Adrenal gland (tissue), 12 donors: ENCODE data around the gene RAPH1. TPM values are rescaled to one million over a fixed set of nuclear protein-coding genes. Genes with fewer than 3 reads are reported as not detected.

Experiments used
- DNase-seq, 7 donors: peaks; one replicate each; pipeline ENCODE4 v3.0.0-alpha.2; 2019 to 2020
- H3K27ac ChIP-seq, 5 donors: fragments of 200-600 bp; sonication (generic) in 4 of 5; 1 replicate in 3 of 5; 2 replicates in 2 of 5; pipeline versions ENCODE4 v1.5.1 to v1.8.0; 2016 to 2020; ENCODE audit warnings: mild to moderate bottlenecking in 1 of 5
- H3K27me3 ChIP-seq: fragments of 200-600 bp; 2 replicates; pipeline ENCODE4 v1.8.0; 2021
- H3K36me3 ChIP-seq, 2 donors: fragments of 200-600 bp; replicated peaks in 1 of 2; 1 replicate in 1 of 2; 2 replicates in 1 of 2; pipeline versions ENCODE4 v1.5.1 to v1.8.0; 2018 to 2022
- H3K4me1 ChIP-seq, 2 donors: fragments of 200-600 bp; replicated peaks in 1 of 2; 1 replicate in 1 of 2; 2 replicates in 1 of 2; pipeline versions ENCODE4 v1.5.1 to v1.8.0; 2018 to 2021
- H3K4me3 ChIP-seq, 4 donors: fragments of 200-600 bp; sonication (generic) in 3 of 4; one replicate each; pipeline ENCODE4 v1.5.1; 2016 to 2018
- H3K9me3 ChIP-seq, 3 donors: fragments of 200-600 bp; sonication (generic) in 1 of 3; replicated peaks in 1 of 3; 1 replicate in 2 of 3; 2 replicates in 1 of 3; pipeline versions ENCODE4 v1.5.1 to v1.8.0; 2016 to 2021
- CTCF ChIP-seq, 6 experiments: fragments of 450-650 bp in 4 of 6; fragments of 200-600 bp in 2 of 6; sonication (generic) in 1 of 6; IDR thresholded peaks; 1 replicate in 5 of 6; 2 replicates in 1 of 6; pipeline versions ENCODE4 v1.5.1 to v1.8.0; 2016 to 2021; ENCODE audit warnings: antibody characterized with exemption in 6 of 6, mild to moderate bottlenecking in 2 of 6, moderate library complexity in 1 of 6
- POLR2A ChIP-seq, 2 donors: fragments of 450-650 bp; IDR thresholded peaks; one replicate each; pipeline ENCODE4 v1.6.1; 2017; ENCODE audit warnings: antibody characterized with exemption in 2 of 2, mild to moderate bottlenecking in 2 of 2, moderate library complexity in 1 of 2
- WGBS, 4 donors: extraction: QIAGEN DNeasy Blood & Tissue Kit in 2 of 4; methylation state at CpG; one replicate each; pipeline versions ENCODE4 v1.1.5 to v1.1.7; 2013 to 2017; 5-methylcytosine and 5-hydroxymethylcytosine counted together
- intact Hi-C, 2 donors: fragments of 100-400 bp; cut with DNase I; formaldehyde crosslinking; loops; one replicate each; pipeline versions ENCODE4 v1.14.1 to v1.15.0; 2022 to 2023
- polyA plus RNA-seq, 3 donors: library from polyadenylated mRNA; stranded (reverse); fragments of 200-250 nt in 2 of 3; fragments of 350-450 nt in 1 of 3; fragmentation: Illumina TruSeq in 1 of 3; extraction: RNeasy Lipid Tissue Mini Kit (QIAGEN cat#74804) in 1 of 3; gene quantifications; one replicate each; pipeline ENCODE4 v1.2.3, GENCODE V29; 2013 to 2014
- total RNA-seq, 9 donors: library from RNA; depleted of rRNA in 4 of 9; stranded (reverse); fragments of >200 nt in 4 of 9; fragments of 120-200 nt in 1 of 9; fragmentation: NEBNext Ultra II Directional in 1 of 9; extraction: Animal tissue kit (Norgen Biotek cat#: 25700) in 1 of 9; gene quantifications; one replicate each; pipeline versions ENCODE4 v1.1.0 to v1.2.4, GENCODE V29; 2013 to 2023
- donor health status: healthy with polysubstance abuse.
- donor health status: Bipolar disorder and iron deficiency.
- donor health status: DM: yes; HTN: yes; CAD: no.
- donor health status: DM: no; HTN: no; CAD: no.
- donor health status: DM: no; HTN: no; CAD: no.
- donor health status: DM: yes; HTN: yes; CAD: no.

RAPH1 gene
- total and polyA plus RNA-seq, 12 donors, result 4.2 to 72.5 (median 27.3) TPM

- H3K27ac ChIP-seq, result no peak overlapping the region
- no peaks in the 10 kb centered on the region for H3K9me3 ChIP-seq
- no peak for DNase-seq
- intact Hi-C loops, result no loop called here
- H3K27me3 ChIP-seq, result no peaks in the 10 kb centered on the region
- no peak for TF ChIP-seq POLR2A (IDR thresholded peaks at IDR 0.05)
- TF ChIP-seq CTCF (IDR thresholded peaks at IDR 0.05), result no peak
- peaks cover 0 to 8% of the 10 kb centered on the region in 2 donors for H3K4me1 ChIP-seq
- H3K36me3 ChIP-seq, result peaks cover 0 to 44% of the 10 kb centered on the region in 2 donors
- H3K4me3 ChIP-seq, result no peak overlapping the region
These were observed 73.4 kb downstream of the RAPH1 start for GRCh38 chr2:203461746-203462145.

- intact Hi-C loops, result no loop called here
- Histone ChIP-seq H3K36me3 (peaks cover 0 to 41% of the 10 kb centered on the region in 2 donors), H3K27ac (no peak overlapping the region), H3K9me3 (no peaks in the 10 kb centered on the region), H3K4me1 (peaks cover 0 to 14% of the 10 kb centered on the region in 2 donors), H3K4me3 (no peak overlapping the region), H3K27me3 (no peaks in the 10 kb centered on the region)
- no peak for DNase-seq
- TF ChIP-seq CTCF (IDR thresholded peaks at IDR 0.05) (no peak), POLR2A (IDR thresholded peaks at IDR 0.05) (no peak)
- WGBS, 4 donors, result 68 to 86% (median 79%) methylated on average over 3 of the region's 3 CpGs
These were observed 79.9 kb downstream of the RAPH1 start for GRCh38 chr2:203455209-203455608.

GRCh38 chr2:203453858-203454451, 81.1 kb downstream of the RAPH1 start:
- Histone ChIP-seq H3K4me1 (peaks cover 0 to 14% of the 10 kb centered on the region in 2 donors), H3K36me3 (peaks cover 0 to 29% of the 10 kb centered on the region in 2 donors), H3K9me3 (no peaks in the 10 kb centered on the region), H3K4me3 (no peak overlapping the region), H3K27ac (peak overlapping the region in 1 of 5 donors; percentile 20), H3K27me3 (no peaks in the 10 kb centered on the region)
- intact Hi-C loops, result no loop called here
- DNase-seq, result peak in 3 of 7 donors; percentile 33 to 45 (median 40)
- TF ChIP-seq POLR2A (IDR thresholded peaks at IDR 0.05), result no peak
- TF ChIP-seq CTCF (IDR thresholded peaks at IDR 0.05), result peak; percentile 60 to 80 (median 73)
- 2 to 13% (median 7%) methylated on average over 1 of the region's 1 CpG for WGBS, 4 donors

DNA sequence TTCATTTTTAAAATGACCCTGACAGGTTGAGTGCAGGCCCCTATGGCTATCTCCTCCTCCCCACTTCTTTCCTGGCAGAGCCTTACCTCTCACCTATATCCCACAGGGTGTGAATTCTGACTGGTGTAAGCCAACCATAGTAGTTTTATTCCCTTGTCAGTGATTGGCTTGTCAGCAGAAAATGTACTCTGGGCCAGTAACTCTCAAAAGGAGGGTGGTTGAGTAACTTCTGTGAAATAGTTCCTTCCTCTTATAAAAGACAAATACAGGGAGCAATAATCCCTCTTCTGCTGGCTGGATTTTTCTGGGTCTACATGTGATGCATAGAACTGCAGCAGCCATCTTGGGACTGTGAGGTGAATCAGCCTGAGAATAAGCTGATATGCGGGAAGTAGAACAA, 83.4 kb downstream of the RAPH1 start:
- TF ChIP-seq CTCF (IDR thresholded peaks at IDR 0.05), result no peak
- no peak for TF ChIP-seq POLR2A (IDR thresholded peaks at IDR 0.05)
- H3K36me3 ChIP-seq, result peaks cover 0 to 17% of the 10 kb centered on the region in 2 donors
- no peak overlapping the region for H3K4me3 ChIP-seq
- intact Hi-C loops, result no loop called here
- no peaks in the 10 kb centered on the region for H3K27me3 ChIP-seq
- H3K9me3 ChIP-seq, result no peaks in the 10 kb centered on the region
- 90 to 100% (median 92%) methylated on average over 1 of the region's 1 CpG for WGBS, 4 donors
- peaks cover 0 to 14% of the 10 kb centered on the region in 2 donors for H3K4me1 ChIP-seq
- DNase-seq, result no peak
- H3K27ac ChIP-seq, result no peak overlapping the region
